DND-41 (cell line): ENCODE data around the gene RBM6.

Source experiments
- ATAC-seq: fragments of 200-7000 bp; cut with Tn5 transposase; 3 replicates; pipeline ENCODE4 v1.9.1; 2021; ENCODE audit warnings: low read depth; ENCODE audit not compliant: insufficient read depth
- DNase-seq: peaks from one replicate; pipeline ENCODE4 v3.0.0-alpha.2; 2020
- H2AFZ ChIP-seq: 2 replicates; pipeline ENCODE4 v1.6.0; 2012; ENCODE audit warnings: low read depth, low read length
- H3K27ac ChIP-seq: 2 replicates; pipeline ENCODE4 v1.5.1; 2012; ENCODE audit warnings: low read length, inconsistent platforms
- H3K27me3 ChIP-seq: fragments of 200-600 bp; sonication (generic); 2 replicates; pipeline ENCODE4 v1.6.0; 2012; ENCODE audit warnings: low read length, mild to moderate bottlenecking, inconsistent platforms; ENCODE audit not compliant: insufficient read depth, poor library complexity
- H3K36me3 ChIP-seq: 2 replicates; pipeline ENCODE4 v1.5.1; 2012; ENCODE audit warnings: low read length, inconsistent platforms; ENCODE audit not compliant: insufficient read depth
- H3K4me1 ChIP-seq: 2 replicates; pipeline ENCODE4 v1.5.1; 2012; ENCODE audit warnings: mild to moderate bottlenecking, low read length; ENCODE audit not compliant: insufficient read depth
- H3K4me2 ChIP-seq: 2 replicates; pipeline ENCODE4 v1.6.0; 2012; ENCODE audit warnings: mild to moderate bottlenecking, moderate library complexity, low read length, inconsistent platforms; ENCODE audit not compliant: insufficient read depth
- H3K4me3 ChIP-seq, 2 experiments: fragments of 200-600 bp in 1 of 2; shearing (Covaris generic) in 1 of 2; 2 replicates each; pipeline ENCODE4 v1.5.1; 2012 to 2016; ENCODE audit warnings: inconsistent platforms in 2 of 2, low read length in 2 of 2, mild to moderate bottlenecking in 2 of 2, low read depth in 1 of 2, moderate library complexity in 1 of 2
- H3K79me2 ChIP-seq: 2 replicates; pipeline ENCODE4 v1.6.0; 2012; ENCODE audit warnings: low read length, inconsistent platforms; ENCODE audit not compliant: insufficient read depth
- H3K9ac ChIP-seq: 2 replicates; pipeline ENCODE4 v1.6.0; 2012; ENCODE audit warnings: low read depth, mild to moderate bottlenecking, inconsistent platforms, low read length, moderate library complexity
- H3K9me3 ChIP-seq: 2 replicates; pipeline ENCODE4 v1.5.1; 2012; ENCODE audit warnings: low read length, moderate library complexity, mild to moderate bottlenecking, inconsistent platforms; ENCODE audit not compliant: insufficient read depth, severe bottlenecking
- H4K20me1 ChIP-seq: 2 replicates; pipeline ENCODE4 v1.6.0; 2012; ENCODE audit warnings: low read length; ENCODE audit not compliant: insufficient read depth
- CTCF ChIP-seq: IDR thresholded peaks from 2 replicates; pipeline ENCODE4 v1.5.1; 2012; ENCODE audit warnings: borderline replicate concordance, low read length, moderate library complexity, mild to moderate bottlenecking; ENCODE audit not compliant: poor library complexity, severe bottlenecking; ENCODE audit errors: extremely low read depth
- EZH2 ChIP-seq: IDR thresholded peaks from 3 replicates; pipeline ENCODE4 v1.6.1; 2012; ENCODE audit warnings: borderline replicate concordance, low read depth, mild to moderate bottlenecking, moderate library complexity, low read length, inconsistent platforms; ENCODE audit not compliant: severe bottlenecking

RBM6 gene

GRCh38 chr3:49911124-49911420, 28.9 kb upstream of the RBM6 start:
- Histone ChIP-seq H4K20me1 (no peaks in the 10 kb centered on the region), H3K27ac (no peak overlapping the region), H3K27me3 (no peaks in the 10 kb centered on the region), H3K36me3 (peaks cover 47% of the 10 kb centered on the region), H3K9ac (no peak overlapping the region), H3K9me3 (no peaks in the 10 kb centered on the region), H3K4me3 (no peak overlapping the region), H3K79me2 (no peaks in the 10 kb centered on the region), H3K4me1 (no peaks in the 10 kb centered on the region), H3K4me2 (no peak overlapping the region), H2AFZ (no peak overlapping the region)
- no peak for TF ChIP-seq EZH2
- TF ChIP-seq CTCF = no peak
- DNase-seq (no peak), ATAC-seq (no peak)

GRCh38 chr3:49911611-49912010, 28.3 kb upstream of the RBM6 start:
- TF ChIP-seq EZH2 (no peak), CTCF (no peak)
- Histone ChIP-seq H3K4me3 (no peak overlapping the region), H4K20me1 (peaks cover 2% of the 10 kb centered on the region; the same call in 1 of the 2 replicates), H3K4me1 (no peaks in the 10 kb centered on the region), H3K9ac (no peak overlapping the region), H3K4me2 (no peak overlapping the region), H3K27me3 (no peaks in the 10 kb centered on the region), H3K9me3 (no peaks in the 10 kb centered on the region), H3K27ac (no peak overlapping the region), H3K79me2 (no peaks in the 10 kb centered on the region), H3K36me3 (peaks cover 47% of the 10 kb centered on the region), H2AFZ (no peak overlapping the region)
- ATAC-seq (no peak), DNase-seq (no peak)

- H3K27ac ChIP-seq = no peak overlapping the region
Observed at GRCh38 chr3:49912881-49913281, 27.1 kb upstream of the RBM6 start.

More at GRCh38 chr3:49912881-49913281, 27.1 kb upstream of the RBM6 start:
- no peaks in the 10 kb centered on the region for H3K4me1 ChIP-seq
- H4K20me1 ChIP-seq = peaks cover 4% of the 10 kb centered on the region; the same call in 1 of the 2 replicates
- no peak overlapping the region for H2AFZ ChIP-seq
- H3K4me3 ChIP-seq = no peak overlapping the region
- DNase-seq = no peak
- H3K79me2 ChIP-seq = no peaks in the 10 kb centered on the region
- H3K36me3 ChIP-seq = peaks cover 47% of the 10 kb centered on the region
- no peaks in the 10 kb centered on the region for H3K27me3 ChIP-seq
- TF ChIP-seq EZH2 (no peak), CTCF (no peak)
- no peaks in the 10 kb centered on the region for H3K9me3 ChIP-seq
- H3K9ac ChIP-seq = no peak overlapping the region
- no peak for ATAC-seq
- H3K4me2 ChIP-seq = no peak overlapping the region
